ENCODE results near the gene ISCU. TPM values are rescaled to one million over a fixed set of nuclear protein-coding genes. Genes with fewer than 3 reads are reported as not detected.
A peak's percentile ranks its signal among the peaks of the same experiment; 100 is the strongest.

ISCU gene
- total and polyA plus RNA-seq, 9 of the 15 experiments (the other 6 are each of a cell fraction or from before 2014, with no cell fraction given), result 15.9 to 92.5 (median 77.3) TPM

DNA sequence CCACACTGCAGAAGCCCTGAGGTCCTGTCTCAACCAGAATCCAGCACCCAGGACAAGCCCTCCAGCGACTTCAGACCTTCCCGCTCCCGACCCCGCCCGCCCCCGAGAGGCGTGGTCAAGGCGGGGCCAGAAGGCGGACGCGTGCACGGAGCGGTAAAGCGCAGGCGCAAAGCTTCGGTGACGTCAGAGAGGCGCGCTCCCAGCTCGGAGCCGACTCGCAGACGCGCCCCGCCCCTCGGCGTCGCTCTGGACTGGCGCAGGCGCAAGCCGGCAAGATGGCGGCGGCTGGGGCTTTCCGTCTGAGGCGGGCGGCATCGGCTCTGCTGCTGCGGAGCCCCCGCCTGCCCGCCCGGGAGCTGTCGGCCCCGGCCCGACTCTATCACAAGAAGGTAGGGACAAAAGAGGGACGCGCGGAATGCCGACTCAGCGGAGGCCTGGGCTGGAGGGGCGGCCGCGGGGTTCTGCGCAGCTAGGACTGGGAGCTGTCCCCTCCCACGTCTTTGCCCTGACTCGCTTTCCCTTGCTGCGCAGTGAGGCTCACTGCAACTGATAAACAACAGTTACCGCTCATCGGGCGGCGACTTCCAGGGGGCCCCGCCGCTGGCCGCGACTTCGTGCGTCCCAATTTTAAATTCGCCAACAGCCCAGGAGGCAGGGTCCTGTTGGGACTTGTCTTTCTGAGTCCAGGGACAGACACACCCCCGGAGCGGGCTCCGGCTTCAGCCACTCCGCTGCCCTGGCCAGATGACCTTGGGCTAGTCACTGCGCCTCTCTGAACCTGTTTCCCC, at the start of gene ISCU (continued):
- TF ChIP-seq ZBTB49 (CRISPR knock-in tag; IDR thresholded peaks at IDR 0.05; ENCODE audit: borderline replicate concordance), result no peak
- no peak for TF ChIP-seq TOE1 (IDR thresholded peaks at IDR 0.05; ENCODE audit: borderline replicate concordance)
- TF ChIP-seq TOE1 (CRISPR knock-in tag; IDR thresholded peaks at IDR 0.05; ENCODE audit: borderline replicate concordance, low read depth), result no peak
- TF ChIP-seq, protein P1, sequence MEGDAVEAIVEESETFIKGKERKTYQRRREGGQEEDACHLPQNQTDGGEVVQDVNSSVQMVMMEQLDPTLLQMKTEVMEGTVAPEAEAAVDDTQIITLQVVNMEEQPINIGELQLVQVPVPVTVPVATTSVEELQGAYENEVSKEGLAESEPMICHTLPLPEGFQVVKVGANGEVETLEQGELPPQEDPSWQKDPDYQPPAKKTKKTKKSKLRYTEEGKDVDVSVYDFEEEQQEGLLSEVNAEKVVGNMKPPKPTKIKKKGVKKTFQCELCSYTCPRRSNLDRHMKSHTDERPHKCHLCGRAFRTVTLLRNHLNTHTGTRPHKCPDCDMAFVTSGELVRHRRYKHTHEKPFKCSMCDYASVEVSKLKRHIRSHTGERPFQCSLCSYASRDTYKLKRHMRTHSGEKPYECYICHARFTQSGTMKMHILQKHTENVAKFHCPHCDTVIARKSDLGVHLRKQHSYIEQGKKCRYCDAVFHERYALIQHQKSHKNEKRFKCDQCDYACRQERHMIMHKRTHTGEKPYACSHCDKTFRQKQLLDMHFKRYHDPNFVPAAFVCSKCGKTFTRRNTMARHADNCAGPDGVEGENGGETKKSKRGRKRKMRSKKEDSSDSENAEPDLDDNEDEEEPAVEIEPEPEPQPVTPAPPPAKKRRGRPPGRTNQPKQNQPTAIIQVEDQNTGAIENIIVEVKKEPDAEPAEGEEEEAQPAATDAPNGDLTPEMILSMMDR (IDR thresholded peaks at IDR 0.05 in 2 of 3, conservative IDR thresholded peaks at IDR 0.05 in 1 of 3; ENCODE audit: insufficient read depth in 2 of 3, low read depth in 1 of 3, low read length in 3 of 3), result 0 out of 6 replicates have a peak, but pooled peaks of 1 of the 3 experiments have one; percentile 5
- TF ChIP-seq, protein P2, sequence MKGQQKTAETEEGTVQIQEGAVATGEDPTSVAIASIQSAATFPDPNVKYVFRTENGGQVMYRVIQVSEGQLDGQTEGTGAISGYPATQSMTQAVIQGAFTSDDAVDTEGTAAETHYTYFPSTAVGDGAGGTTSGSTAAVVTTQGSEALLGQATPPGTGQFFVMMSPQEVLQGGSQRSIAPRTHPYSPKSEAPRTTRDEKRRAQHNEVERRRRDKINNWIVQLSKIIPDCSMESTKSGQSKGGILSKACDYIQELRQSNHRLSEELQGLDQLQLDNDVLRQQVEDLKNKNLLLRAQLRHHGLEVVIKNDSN (CRISPR knock-in tag; IDR thresholded peaks at IDR 0.05), result no peak
- no peak for TF ChIP-seq ZNF217 (CRISPR knock-in tag; IDR thresholded peaks at IDR 0.05)
- peak; percentile 13; the same call in 1 of the 2 replicates for TF ChIP-seq EP400 (IDR thresholded peaks at IDR 0.05)
- TF ChIP-seq GATAD2A (IDR thresholded peaks at IDR 0.05), result no peak
- TF ChIP-seq ZBTB1 (CRISPR knock-in tag; IDR thresholded peaks at IDR 0.05; ENCODE audit: borderline replicate concordance, low read depth), result no peak
- 0 out of 2 replicates have a peak, but pooled peaks have one; percentile 63 for TF ChIP-seq ZC3H4 (CRISPR knock-in tag; IDR thresholded peaks at IDR 0.05; ENCODE audit: borderline replicate concordance)
- no peak for TF ChIP-seq ZNF407 (IDR thresholded peaks at IDR 0.05; ENCODE audit: low read depth)
- TF ChIP-seq MAFG (tag; conservative IDR thresholded peaks at IDR 0.05), result no peak
- no peak for TF ChIP-seq KAT2B (IDR thresholded peaks at IDR 0.05; ENCODE audit: low read depth, low read length)
